SK-N-SH (cell line): ENCODE results near the gene MPV17L2.

Source experiments
- CHD2 ChIP-seq: fragments of 150-350 bp; IDR thresholded peaks from 2 replicates; pipeline ENCODE4 v1.6.1; 2018; ENCODE audit warnings: low read length; ENCODE audit not compliant: partially characterized antibody
- ELF1 ChIP-seq: IDR thresholded peaks from 2 replicates; pipeline ENCODE4 v1.4.0; 2012
- FOSL2 ChIP-seq: IDR thresholded peaks from 2 replicates; pipeline ENCODE4 v1.4.0; 2012; ENCODE audit warnings: low read depth, mild to moderate bottlenecking, moderate library complexity, borderline replicate concordance
- FOXJ3 ChIP-seq: sonication (generic); formaldehyde crosslinking; IDR thresholded peaks from 2 replicates; pipeline ENCODE4 v1.5.1; 2020; ENCODE audit warnings: mild to moderate bottlenecking, missing genetic modification reagents
- GATA2 ChIP-seq: sonication (generic); formaldehyde crosslinking; IDR thresholded peaks from 2 replicates; pipeline ENCODE4 v1.5.0; 2020; ENCODE audit warnings: mild to moderate bottlenecking, missing genetic modification reagents
- RAD21 ChIP-seq: IDR thresholded peaks from 2 replicates; pipeline ENCODE4 v1.6.1; 2012; ENCODE audit warnings: mild to moderate bottlenecking, low read length
- YY1 ChIP-seq: IDR thresholded peaks from 2 replicates; pipeline ENCODE4 v1.4.0; 2012; ENCODE audit warnings: low read depth, mild to moderate bottlenecking
- TF ChIP-seq, protein P1 (sequence below): fragments of 200-600 bp; sonication (generic); IDR thresholded peaks from 2 replicates; pipeline ENCODE4 v1.6.1; 2017; ENCODE audit warnings: antibody characterized with exemption, mild to moderate bottlenecking, moderate library complexity

- TF ChIP-seq FOSL2 (no peak), YY1 (no peak), RAD21 (no peak), FOXJ3 (CRISPR knock-in tag) (no peak), ELF1 (no peak), CHD2 (no peak), GATA2 (CRISPR knock-in tag) (no peak)
- TF ChIP-seq, protein P1, sequence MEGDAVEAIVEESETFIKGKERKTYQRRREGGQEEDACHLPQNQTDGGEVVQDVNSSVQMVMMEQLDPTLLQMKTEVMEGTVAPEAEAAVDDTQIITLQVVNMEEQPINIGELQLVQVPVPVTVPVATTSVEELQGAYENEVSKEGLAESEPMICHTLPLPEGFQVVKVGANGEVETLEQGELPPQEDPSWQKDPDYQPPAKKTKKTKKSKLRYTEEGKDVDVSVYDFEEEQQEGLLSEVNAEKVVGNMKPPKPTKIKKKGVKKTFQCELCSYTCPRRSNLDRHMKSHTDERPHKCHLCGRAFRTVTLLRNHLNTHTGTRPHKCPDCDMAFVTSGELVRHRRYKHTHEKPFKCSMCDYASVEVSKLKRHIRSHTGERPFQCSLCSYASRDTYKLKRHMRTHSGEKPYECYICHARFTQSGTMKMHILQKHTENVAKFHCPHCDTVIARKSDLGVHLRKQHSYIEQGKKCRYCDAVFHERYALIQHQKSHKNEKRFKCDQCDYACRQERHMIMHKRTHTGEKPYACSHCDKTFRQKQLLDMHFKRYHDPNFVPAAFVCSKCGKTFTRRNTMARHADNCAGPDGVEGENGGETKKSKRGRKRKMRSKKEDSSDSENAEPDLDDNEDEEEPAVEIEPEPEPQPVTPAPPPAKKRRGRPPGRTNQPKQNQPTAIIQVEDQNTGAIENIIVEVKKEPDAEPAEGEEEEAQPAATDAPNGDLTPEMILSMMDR: no peak
These were observed 1.4 kb upstream of the MPV17L2 start for GRCh38 chr19:18191640-18192062.
